Activated effector memory CD4-positive, alpha-beta T cell treated with anti-CD3 and anti-CD28 coated beads, Interleukin-2, amount 50 U/mL, for 16 hours (primary cell): ENCODE measurements around the gene EDN2.
A peak's percentile ranks its signal among the peaks of the same experiment; 100 is the strongest.

Source experiments
- DNase-seq: peaks from one replicate; pipeline ENCODE4 v3.0.0-alpha.2; 2020

EDN2 gene

GRCh38 chr1:41434748-41435449 lies 49.6 kb downstream of the EDN2 start:
- DNase-seq = no peak

- DNase-seq = no peak
Measured at GRCh38 chr1:41434306-41434705, 50.2 kb downstream of the EDN2 start.

DNA sequence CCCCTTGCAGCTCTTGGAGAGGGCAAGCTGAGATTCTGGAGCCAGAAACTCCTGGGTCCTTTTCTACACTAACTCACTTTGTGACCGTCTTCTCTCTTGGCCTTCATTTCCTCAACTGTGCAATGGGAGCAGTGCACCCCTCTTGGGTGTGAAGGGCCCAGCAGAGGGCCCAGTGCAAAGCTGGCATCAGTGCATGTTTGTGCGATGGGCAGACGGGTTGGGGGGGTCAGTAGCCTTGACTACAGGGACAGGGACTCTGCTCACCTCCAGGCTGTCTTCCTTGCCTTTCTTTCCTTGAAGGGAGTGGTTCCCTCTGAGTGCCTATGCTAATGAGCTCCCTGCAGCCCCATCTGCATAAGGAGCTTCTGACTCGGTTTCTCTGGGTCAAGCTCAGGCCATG lies 51.0 kb downstream of the EDN2 start:
- no peak for DNase-seq

- peak; percentile 89 for DNase-seq
Measured at GRCh38 chr1:41432481-41433280, 51.8 kb downstream of the EDN2 start.

DNA sequence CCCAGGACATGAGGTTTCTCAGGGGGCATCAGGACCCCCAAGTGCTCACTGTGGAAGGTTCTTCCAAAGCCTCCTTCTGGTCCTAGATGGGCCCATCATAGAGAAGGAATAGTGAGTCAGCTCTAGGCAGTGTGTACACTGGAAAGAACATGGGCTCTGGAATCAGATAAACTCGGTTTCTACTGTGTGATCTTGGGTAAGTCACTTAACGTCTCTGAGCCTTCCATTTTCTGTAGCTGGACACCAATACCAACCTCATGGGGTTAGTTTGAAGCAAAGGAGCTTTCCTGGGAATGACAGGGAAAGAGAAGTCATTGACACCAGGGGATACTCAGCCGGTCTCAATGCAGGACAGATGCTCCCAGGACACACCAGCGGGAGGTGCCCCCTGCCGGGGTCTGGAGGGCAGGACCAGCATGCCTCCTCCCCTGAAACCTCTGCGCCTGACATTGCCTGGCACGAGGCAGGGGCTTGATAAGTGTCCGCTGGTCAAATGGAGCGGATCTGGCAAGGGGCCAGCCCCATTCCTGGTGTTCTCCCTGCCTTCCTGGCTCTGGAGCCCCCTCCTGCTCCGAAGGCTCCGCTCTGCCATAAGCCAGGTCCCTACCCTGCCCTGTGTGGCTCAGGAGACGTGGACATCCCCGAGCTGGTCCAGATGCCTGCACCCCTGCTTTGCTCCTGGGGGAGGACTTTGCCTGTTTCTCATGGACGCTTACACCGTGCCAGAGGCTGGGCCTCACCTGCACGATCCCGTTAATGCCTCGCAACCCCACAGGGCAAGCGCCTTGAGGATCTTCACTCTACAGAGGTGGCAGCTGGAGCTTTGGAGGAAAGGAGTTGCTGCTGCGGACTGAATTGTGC lies 52.8 kb downstream of the EDN2 start:
- no peak for DNase-seq

DNA sequence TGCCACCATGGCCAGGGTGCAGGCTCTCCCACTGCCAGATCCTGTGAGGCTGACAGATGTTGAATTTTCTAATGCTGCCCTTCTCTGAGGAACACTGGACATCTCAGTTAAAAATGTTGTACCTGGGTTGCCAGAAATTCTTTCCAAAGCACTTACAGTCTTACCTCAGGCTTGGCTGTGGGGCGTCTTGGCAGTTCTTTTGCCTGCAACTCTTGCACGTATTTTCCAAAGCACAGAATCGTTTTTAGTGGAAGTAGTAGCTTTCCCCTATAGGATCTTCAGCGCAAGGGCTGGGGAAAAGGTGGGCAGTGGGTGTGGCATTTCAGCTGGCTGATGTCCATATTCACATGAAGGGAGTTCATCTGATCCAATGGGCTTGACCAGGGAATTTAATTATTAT lies 53.9 kb downstream of the EDN2 start:
- no peak for DNase-seq

DNA sequence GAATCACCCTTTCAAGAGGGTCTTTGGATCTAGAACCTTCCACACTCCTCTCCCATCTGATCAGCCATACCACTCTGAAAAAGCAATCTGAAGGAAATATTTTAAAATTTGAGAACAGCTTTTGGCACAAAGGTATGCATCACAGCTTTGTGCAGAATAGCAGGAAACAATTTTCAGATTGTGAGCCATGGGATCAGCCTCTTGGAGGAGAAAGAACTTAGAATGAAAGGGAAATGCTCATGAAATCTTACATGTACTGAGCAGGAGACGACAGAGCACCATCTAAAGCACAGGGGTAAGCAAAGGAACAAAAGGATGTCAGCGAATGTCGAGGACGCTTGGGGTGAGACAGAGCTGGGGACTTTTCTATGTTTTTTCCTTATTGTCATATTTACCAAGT lies 54.4 kb downstream of the EDN2 start:
- DNase-seq = no peak

GRCh38 chr1:41429641-41430035 lies 54.8 kb downstream of the EDN2 start:
- no peak for DNase-seq
